Fibroblast of mammary gland (primary cell): ENCODE results near the gene ATG16L2.

ENCODE experiments used
- DNase-seq: peaks from one replicate; pipeline ENCODE4 v3.0.0-alpha.2; 2010; ENCODE audit warnings: low read depth
- H3K4me3 ChIP-seq: 2 replicates; pipeline ENCODE4 v1.5.1; 2011; ENCODE audit warnings: low read depth, mild to moderate bottlenecking, low read length, moderate library complexity; ENCODE audit not compliant: control insufficient read depth
- TF ChIP-seq, protein P1 (sequence below): conservative IDR thresholded peaks from 2 replicates; pipeline ENCODE4 v1.5.1; 2011; ENCODE audit warnings: low read depth, low read length, inconsistent platforms; ENCODE audit not compliant: control insufficient read depth, insufficient read depth

The ATG16L2 gene

DNA sequence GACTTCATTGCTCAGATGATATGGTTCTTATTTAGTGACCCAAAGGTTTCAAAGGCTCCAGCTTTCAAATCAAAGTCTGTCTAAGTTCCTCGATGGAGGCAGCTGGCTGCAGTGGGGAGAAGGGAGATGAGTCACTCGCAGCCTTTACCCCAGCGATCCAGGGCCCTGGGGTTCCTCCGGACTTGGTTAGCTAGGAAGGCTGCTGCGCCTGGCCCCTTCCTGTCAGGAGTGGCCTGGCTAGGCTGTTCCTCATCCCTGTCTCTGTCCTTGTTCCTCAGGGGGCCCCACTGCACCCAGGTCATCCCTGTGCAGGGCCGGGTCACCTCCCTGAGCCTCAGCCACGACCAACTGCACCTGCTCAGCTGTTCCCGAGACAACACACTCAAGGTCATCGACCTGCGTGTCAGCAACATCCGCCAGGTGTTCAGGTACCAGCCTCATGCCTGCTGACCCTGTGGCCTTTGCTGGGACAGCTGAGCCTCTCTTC, 13.9 kb downstream of the ATG16L2 start:
- TF ChIP-seq, protein P1, sequence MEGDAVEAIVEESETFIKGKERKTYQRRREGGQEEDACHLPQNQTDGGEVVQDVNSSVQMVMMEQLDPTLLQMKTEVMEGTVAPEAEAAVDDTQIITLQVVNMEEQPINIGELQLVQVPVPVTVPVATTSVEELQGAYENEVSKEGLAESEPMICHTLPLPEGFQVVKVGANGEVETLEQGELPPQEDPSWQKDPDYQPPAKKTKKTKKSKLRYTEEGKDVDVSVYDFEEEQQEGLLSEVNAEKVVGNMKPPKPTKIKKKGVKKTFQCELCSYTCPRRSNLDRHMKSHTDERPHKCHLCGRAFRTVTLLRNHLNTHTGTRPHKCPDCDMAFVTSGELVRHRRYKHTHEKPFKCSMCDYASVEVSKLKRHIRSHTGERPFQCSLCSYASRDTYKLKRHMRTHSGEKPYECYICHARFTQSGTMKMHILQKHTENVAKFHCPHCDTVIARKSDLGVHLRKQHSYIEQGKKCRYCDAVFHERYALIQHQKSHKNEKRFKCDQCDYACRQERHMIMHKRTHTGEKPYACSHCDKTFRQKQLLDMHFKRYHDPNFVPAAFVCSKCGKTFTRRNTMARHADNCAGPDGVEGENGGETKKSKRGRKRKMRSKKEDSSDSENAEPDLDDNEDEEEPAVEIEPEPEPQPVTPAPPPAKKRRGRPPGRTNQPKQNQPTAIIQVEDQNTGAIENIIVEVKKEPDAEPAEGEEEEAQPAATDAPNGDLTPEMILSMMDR: no peak
- DNase-seq: peak; percentile 60
- H3K4me3 ChIP-seq: no peak overlapping the region

DNA sequence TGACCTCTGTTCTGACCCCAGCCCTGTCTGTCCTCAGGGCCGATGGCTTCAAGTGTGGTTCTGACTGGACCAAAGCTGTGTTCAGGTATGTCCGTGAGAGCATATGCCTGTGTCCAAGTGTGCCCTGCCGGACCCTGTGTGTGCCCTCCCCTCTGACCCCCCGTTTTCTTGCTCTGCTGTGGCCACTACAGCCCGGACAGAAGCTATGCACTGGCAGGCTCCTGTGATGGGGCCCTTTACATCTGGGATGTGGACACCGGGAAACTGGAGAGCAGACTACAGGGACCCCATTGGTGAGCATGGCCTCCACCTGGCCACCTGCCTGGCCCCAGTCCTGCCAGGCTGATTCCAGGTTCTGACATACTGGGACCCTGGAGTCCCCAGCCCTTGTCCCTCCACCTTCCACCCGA, 14.5 kb downstream of the ATG16L2 start:
- TF ChIP-seq, protein P1: no peak
- DNase-seq: no peak
- H3K4me3 ChIP-seq: no peak overlapping the region

DNA sequence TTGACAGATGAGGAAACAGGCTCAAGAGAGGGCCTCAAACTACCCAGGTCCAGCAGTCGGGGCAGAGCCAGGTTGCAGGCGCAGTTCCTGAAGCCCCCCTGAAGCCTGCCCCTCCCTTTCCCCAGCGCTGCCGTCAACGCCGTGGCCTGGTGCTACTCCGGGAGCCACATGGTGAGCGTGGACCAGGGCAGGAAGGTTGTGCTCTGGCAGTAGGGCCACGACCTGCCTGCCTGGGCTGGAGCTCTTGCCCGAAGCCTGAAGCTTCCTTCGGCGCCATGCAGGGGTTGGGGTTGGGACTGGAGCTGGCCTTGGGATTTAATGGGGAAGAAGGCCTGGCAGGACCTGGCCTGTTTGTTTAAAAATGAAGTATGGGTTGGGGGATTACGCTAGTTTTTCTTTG, 15.0 kb downstream of the ATG16L2 start:
- no peak overlapping the region for H3K4me3 ChIP-seq
- TF ChIP-seq, protein P1: no peak
- DNase-seq: no peak

DNA sequence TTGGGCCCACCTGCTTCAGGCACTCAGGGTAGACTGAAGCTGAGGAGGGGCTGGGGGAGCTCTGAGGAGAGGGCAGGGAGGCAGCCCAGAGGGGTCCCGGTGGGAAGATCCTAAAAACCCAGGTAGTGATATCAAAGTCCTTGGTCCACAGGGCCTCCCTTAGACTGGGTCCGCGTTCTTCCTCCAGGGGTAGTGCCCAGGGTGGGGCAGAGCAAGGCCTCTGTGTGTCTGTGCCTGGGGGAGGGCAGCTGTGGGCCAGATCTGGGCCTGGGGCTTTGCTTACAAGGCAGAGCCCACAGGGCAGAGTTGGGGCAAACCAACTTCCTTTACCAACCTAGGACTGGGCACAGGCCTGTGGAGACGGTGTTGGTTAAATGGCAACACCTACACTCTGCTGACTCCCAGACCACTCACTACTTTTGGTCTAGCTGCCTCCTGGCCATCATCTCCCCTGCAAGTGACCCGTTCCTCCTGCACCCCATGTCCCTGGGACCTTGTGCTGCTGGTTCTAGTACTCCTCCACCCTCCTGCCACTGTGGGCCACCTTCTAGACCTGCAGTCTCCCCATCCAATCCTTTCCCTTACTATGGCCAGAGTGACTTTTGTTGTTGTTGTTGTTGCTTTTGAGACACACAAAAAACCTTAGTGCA, 15.8 kb downstream of the ATG16L2 start:
- no peak for DNase-seq
- TF ChIP-seq, protein P1: no peak
- no peak overlapping the region for H3K4me3 ChIP-seq

DNA sequence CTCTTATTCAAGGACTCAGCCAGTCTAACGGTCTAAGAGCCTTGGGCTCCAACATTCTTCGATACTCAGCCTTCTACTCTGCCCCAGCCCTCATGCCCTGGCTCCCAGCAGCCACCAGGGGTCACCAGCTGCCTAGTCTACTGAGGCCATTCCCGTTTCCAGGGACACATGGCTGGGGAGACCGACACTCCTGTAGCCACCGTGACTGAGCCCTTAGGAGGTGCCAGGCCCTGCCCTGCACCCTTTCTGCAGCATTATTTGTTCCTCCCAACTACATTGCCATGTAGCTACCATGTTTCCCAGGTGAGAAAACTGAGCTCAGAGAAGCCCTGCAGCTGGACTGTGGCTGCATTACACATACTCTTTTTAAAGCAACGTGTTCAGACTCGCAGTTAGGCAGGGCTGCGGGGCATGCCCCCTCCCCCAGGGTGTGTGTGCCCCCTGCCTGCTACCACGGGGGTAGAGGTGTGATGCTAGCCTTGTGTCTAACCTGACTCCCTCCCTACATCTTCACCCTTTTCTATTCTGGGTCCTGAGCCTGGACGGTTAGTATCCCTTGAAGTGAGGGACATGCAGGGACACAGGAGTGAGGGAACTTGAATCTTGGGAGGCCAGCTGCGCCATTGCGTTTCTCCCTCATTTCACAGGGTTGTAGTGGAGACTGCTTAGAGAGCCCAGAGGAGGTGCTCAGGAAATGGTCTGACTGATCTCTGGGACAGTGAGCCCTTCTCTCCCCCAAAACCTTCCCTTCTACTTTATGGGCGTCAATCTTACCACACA, 17.5 kb downstream of the ATG16L2 start:
- peak; percentile 78 for DNase-seq
- TF ChIP-seq, protein P1: peak; percentile 99
- H3K4me3 ChIP-seq: no peak overlapping the region

DNA sequence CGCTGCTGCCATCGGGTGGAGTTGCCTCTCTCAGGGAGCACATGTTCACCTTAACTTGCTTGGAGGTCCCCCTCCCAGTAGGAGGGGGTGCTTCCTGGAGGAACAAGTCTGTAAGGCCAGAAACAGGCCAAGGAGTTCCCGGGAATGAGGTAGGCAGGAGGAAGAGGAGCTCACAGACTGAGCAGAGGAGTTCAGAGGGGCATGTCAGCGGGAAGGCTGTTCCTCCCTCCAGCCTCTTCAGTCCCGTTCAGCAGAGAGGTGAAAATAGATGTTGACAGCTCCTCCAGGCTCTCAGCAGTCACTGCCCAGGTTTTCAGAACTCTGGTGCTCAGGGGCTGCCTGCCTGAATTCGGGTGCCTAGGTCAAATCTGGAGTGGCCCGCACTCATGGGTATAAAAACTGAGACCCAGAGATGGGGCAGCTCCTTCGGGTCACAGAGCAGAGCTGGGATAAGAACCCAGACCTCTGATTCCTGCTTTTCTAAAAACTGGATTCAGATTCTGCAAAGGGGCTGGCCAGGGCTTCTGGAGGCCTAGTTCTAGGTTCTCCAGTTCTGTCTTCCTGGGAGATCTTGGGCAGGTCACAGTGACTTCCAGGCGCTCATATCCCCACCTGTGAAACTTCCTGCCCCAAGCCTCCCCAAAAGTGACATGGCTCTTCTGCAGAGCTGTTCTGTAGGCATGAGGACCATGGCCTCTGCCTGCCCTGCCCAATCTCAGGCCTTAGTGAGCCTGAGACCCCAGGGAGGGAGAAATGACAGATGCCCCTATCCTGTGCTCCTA, 18.3 kb downstream of the ATG16L2 start:
- TF ChIP-seq, protein P1: no peak
- no peak for DNase-seq
- H3K4me3 ChIP-seq: no peak overlapping the region
